ENCODE measurements around the gene STAB2. TPM values are rescaled to one million over a fixed set of nuclear protein-coding genes. Genes with fewer than 3 reads are reported as not detected.

The STAB2 gene, protein sequence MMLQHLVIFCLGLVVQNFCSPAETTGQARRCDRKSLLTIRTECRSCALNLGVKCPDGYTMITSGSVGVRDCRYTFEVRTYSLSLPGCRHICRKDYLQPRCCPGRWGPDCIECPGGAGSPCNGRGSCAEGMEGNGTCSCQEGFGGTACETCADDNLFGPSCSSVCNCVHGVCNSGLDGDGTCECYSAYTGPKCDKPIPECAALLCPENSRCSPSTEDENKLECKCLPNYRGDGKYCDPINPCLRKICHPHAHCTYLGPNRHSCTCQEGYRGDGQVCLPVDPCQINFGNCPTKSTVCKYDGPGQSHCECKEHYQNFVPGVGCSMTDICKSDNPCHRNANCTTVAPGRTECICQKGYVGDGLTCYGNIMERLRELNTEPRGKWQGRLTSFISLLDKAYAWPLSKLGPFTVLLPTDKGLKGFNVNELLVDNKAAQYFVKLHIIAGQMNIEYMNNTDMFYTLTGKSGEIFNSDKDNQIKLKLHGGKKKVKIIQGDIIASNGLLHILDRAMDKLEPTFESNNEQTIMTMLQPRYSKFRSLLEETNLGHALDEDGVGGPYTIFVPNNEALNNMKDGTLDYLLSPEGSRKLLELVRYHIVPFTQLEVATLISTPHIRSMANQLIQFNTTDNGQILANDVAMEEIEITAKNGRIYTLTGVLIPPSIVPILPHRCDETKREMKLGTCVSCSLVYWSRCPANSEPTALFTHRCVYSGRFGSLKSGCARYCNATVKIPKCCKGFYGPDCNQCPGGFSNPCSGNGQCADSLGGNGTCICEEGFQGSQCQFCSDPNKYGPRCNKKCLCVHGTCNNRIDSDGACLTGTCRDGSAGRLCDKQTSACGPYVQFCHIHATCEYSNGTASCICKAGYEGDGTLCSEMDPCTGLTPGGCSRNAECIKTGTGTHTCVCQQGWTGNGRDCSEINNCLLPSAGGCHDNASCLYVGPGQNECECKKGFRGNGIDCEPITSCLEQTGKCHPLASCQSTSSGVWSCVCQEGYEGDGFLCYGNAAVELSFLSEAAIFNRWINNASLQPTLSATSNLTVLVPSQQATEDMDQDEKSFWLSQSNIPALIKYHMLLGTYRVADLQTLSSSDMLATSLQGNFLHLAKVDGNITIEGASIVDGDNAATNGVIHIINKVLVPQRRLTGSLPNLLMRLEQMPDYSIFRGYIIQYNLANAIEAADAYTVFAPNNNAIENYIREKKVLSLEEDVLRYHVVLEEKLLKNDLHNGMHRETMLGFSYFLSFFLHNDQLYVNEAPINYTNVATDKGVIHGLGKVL (N-terminal part only)
- total RNA-seq = not detected

GRCh38 chr12:103586791-103587370, at the start of gene STAB2:
Gene STAB2, plus strand, starts transcription at chr12:103587273. Its CDS starts 204 bp downstream, at chr12:103587477.
- intact Hi-C loops (cut with DNase I) = no loop called here
- Histone ChIP-seq H3K9me3 (no peaks in the 10 kb centered on the region), H3K4me3 (no peak within 1 kb of the TSS), H3K4me1 (no peaks in the 10 kb centered on the region), H3K27ac (no peak within 1 kb of the TSS), H3K36me3 (no peaks in the 10 kb centered on the region), H3K27me3 (no peaks in the 10 kb centered on the region)
- DNase-seq (ENCODE audit: low spot score in 2 of 2) = no peak
- TF ChIP-seq CTCF (IDR thresholded peaks at IDR 0.05) = no peak

GRCh38 chr12:103538397-103538796, 48.7 kb upstream of the STAB2 start:
- Histone ChIP-seq H3K4me1 (no peaks in the 10 kb centered on the region), H3K9me3 (no peaks in the 10 kb centered on the region), H3K27ac (no peak overlapping the region), H3K4me3 (no peak overlapping the region), H3K27me3 (no peaks in the 10 kb centered on the region), H3K36me3 (no peaks in the 10 kb centered on the region)
- TF ChIP-seq CTCF (IDR thresholded peaks at IDR 0.05) = no peak
- intact Hi-C loops (cut with DNase I) = no loop called here
- no peak for DNase-seq (ENCODE audit: low spot score in 2 of 2)

DNA sequence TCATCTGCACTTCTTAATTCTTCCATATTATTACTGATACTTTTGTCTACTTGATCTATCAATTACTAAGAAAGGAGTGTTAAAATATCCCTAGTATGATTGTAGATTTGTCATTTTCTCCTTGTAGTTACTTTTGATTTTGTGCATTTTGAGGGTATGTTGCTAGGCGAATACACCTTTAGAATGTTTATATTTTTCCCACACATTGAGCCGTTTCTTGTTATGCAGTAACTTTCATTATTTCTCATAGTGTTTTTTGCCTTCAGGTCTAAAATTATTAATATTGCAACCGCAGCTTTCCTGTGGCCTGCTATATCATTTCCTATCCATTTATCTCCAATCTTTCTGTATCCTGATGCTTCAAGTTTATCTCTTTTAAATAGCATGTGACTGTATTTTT, 46.8 kb upstream of the STAB2 start:
- intact Hi-C loops (cut with DNase I) = loop anchor here (10.0 kb wide), 1 partner anchor 1596 kb away; no protein-coding TSS in a partner anchor
- Histone ChIP-seq H3K27ac (no peak overlapping the region), H3K9me3 (no peaks in the 10 kb centered on the region), H3K4me3 (no peak overlapping the region), H3K27me3 (no peaks in the 10 kb centered on the region), H3K4me1 (no peaks in the 10 kb centered on the region), H3K36me3 (no peaks in the 10 kb centered on the region)
- no peak for DNase-seq (ENCODE audit: low spot score in 2 of 2)
- no peak for TF ChIP-seq CTCF (IDR thresholded peaks at IDR 0.05)

GRCh38 chr12:103542078-103542477, 45.0 kb upstream of the STAB2 start:
- H3K4me1 ChIP-seq = no peaks in the 10 kb centered on the region
- DNase-seq (ENCODE audit: low spot score in 2 of 2) = no peak
- no peak for TF ChIP-seq CTCF (IDR thresholded peaks at IDR 0.05)
- H3K27ac ChIP-seq = no peak overlapping the region
- intact Hi-C loops (cut with DNase I) = loop anchor here (10.0 kb wide), 1 partner anchor 1597 kb away; no protein-coding TSS in a partner anchor
- no peaks in the 10 kb centered on the region for H3K9me3 ChIP-seq
- no peaks in the 10 kb centered on the region for H3K36me3 ChIP-seq
- no peaks in the 10 kb centered on the region for H3K27me3 ChIP-seq
- no peak overlapping the region for H3K4me3 ChIP-seq

- H3K4me1 ChIP-seq = no peaks in the 10 kb centered on the region
- H3K4me3 ChIP-seq = no peak overlapping the region
- DNase-seq (ENCODE audit: low spot score in 2 of 2) = no peak
- TF ChIP-seq CTCF (IDR thresholded peaks at IDR 0.05) = no peak
- intact Hi-C loops (cut with DNase I) = loop anchor here (5.0 to 10.0 kb wide), 2 partner anchors 600 to 1602 kb away; no protein-coding TSS in a partner anchor
- H3K36me3 ChIP-seq = no peaks in the 10 kb centered on the region
- H3K27ac ChIP-seq = no peak overlapping the region
- no peaks in the 10 kb centered on the region for H3K27me3 ChIP-seq
- no peaks in the 10 kb centered on the region for H3K9me3 ChIP-seq
These were observed 40.1 kb upstream of the STAB2 start for GRCh38 chr12:103546959-103547358.
